GM12878 (cell line): ENCODE data around the gene EME2. TPM values are rescaled to one million over a fixed set of nuclear protein-coding genes. Genes with fewer than 3 reads are reported as not detected.

Experiments
- ATAC-seq: fragments of 200-7000 bp; cut with Tn5 transposase; 3 replicates; pipeline ENCODE4 v1.9.1; 2020; ENCODE audit warnings: mild to moderate bottlenecking, moderate library complexity
- BruUV-seq: library from RNA; stranded (reverse); fragments of 400-500 nt; replicated peaks from 2 replicates; lab custom pipeline; 2021; lab: Mats Ljungman, UMichigan
- CTCF ChIA-PET: fragments of 300-600 bp; sonication (Branson Sonifier 250); formaldehyde crosslinking; extraction: SDS; loops from one replicate; lab custom pipeline; 2021; ENCODE audit warnings: inconsistent platforms; lab: Yijun Ruan, JAX
- POLR2A ChIA-PET: fragments of 350-600 bp; formaldehyde crosslinking; extraction: SDS; loops from one replicate; lab custom pipeline; 2021; ENCODE audit warnings: inconsistent platforms; lab: Charles Lee
- RAD21 ChIA-PET: fragments of 300-600 bp; sonication (Branson Sonifier 250); formaldehyde crosslinking; loops from one replicate; lab custom pipeline; 2023; ENCODE audit warnings: antibody characterized with exemption; ENCODE audit not compliant: unreplicated experiment; lab: Charles Lee
- SMC1A ChIA-PET: fragments of 300-600 bp; sonication (Branson Sonifier 250); formaldehyde crosslinking; loops from one replicate; lab custom pipeline; 2023; ENCODE audit not compliant: unreplicated experiment, uncharacterized antibody; lab: Charles Lee
- DNase-seq: peaks from one replicate; pipeline ENCODE4 v3.0.0-alpha.2; 2011; ENCODE audit warnings: low read depth, low spot score
- FAIRE-seq: peaks from 3 replicates; lab custom pipeline; 2011; peaks lifted over from hg19 to GRCh38; lab: Jason Lieb, UNC
- H2AFZ ChIP-seq: 2 replicates; pipeline ENCODE4 v1.6.0; 2011; ENCODE audit warnings: low read depth, low read length, control low read depth; ENCODE audit not compliant: control insufficient read depth
- H3K27ac ChIP-seq: 2 replicates; pipeline ENCODE4 v1.5.1; 2011; ENCODE audit warnings: control low read depth; ENCODE audit not compliant: control insufficient read depth, insufficient read depth
- H3K27me3 ChIP-seq, 2 experiments: replicated peaks in 1 of 2; 2 replicates each; pipeline versions ENCODE4 v1.6.0 to v1.6.1; 2011; ENCODE audit warnings: low read length in 1 of 2; ENCODE audit not compliant: control insufficient read depth in 2 of 2, insufficient read depth in 2 of 2
- H3K36me3 ChIP-seq, 2 experiments: 2 replicates each; pipeline ENCODE4 v1.5.1; 2011; ENCODE audit warnings: low read length in 1 of 2; ENCODE audit not compliant: control insufficient read depth in 2 of 2, insufficient read depth in 2 of 2
- H3K4me1 ChIP-seq: 2 replicates; pipeline ENCODE4 v1.6.1; 2011; ENCODE audit warnings: mild to moderate bottlenecking, low read length, moderate library complexity, mixed read lengths; ENCODE audit not compliant: control insufficient read depth, insufficient read depth
- H3K4me2 ChIP-seq: 2 replicates; pipeline ENCODE4 v1.6.0; 2011; ENCODE audit warnings: control low read depth; ENCODE audit not compliant: control insufficient read depth, insufficient read depth
- H3K4me3 ChIP-seq: fragments of 200-600 bp; sonication (generic); 2 replicates; pipeline ENCODE4 v1.5.1; 2016
- H3K79me2 ChIP-seq: 2 replicates; pipeline ENCODE4 v1.6.0; 2011; ENCODE audit warnings: low read length; ENCODE audit not compliant: control insufficient read depth, insufficient read depth
- H3K9ac ChIP-seq: 2 replicates; pipeline ENCODE4 v1.8.0; 2011; ENCODE audit warnings: low read length, control low read depth, mixed read lengths; ENCODE audit not compliant: control insufficient read depth, insufficient read depth
- H3K9me3 ChIP-seq: replicated peaks from 3 replicates; pipeline ENCODE4 v1.5.1; 2011; ENCODE audit warnings: mild to moderate bottlenecking, low read length; ENCODE audit not compliant: control insufficient read depth, insufficient read depth
- H4K20me1 ChIP-seq: 2 replicates; pipeline ENCODE4 v1.6.0; 2011; ENCODE audit not compliant: control insufficient read depth, insufficient read depth
- BMI1 ChIP-seq: fragments of 450-650 bp; IDR thresholded peaks from 2 replicates; pipeline ENCODE4 v1.6.1; 2016; ENCODE audit warnings: mild to moderate bottlenecking, moderate library complexity, borderline replicate concordance
- CHD1 ChIP-seq: IDR thresholded peaks from 2 replicates; pipeline ENCODE4 v1.6.1; 2012; ENCODE audit warnings: low read depth, low read length, improper control_type of control experiment
- EED ChIP-seq: sonication (generic); IDR thresholded peaks from 2 replicates; pipeline ENCODE4 v1.6.1; 2016; ENCODE audit warnings: antibody characterized with exemption, low read depth
- EGR1 ChIP-seq, 2 experiments: IDR thresholded peaks; 1 replicate in 1 of 2; 2 replicates in 1 of 2; pipeline ENCODE4 v1.6.1; 2011 to 2012; ENCODE audit warnings: low read depth in 2 of 2, low read length in 2 of 2, borderline replicate concordance in 1 of 2, mild to moderate bottlenecking in 1 of 2, moderate library complexity in 1 of 2
- ESRRA ChIP-seq: IDR thresholded peaks from 2 replicates; pipeline ENCODE4 v1.6.1; 2012; ENCODE audit warnings: mild to moderate bottlenecking, low read length, improper control_type of control experiment
- HCFC1 ChIP-seq: fragments of 150-350 bp; IDR thresholded peaks from 2 replicates; pipeline ENCODE4 v1.6.1; 2014; ENCODE audit warnings: low read length
- HDGF ChIP-seq: fragments of 450-650 bp; IDR thresholded peaks from 2 replicates; pipeline ENCODE4 v1.6.1; 2016; ENCODE audit warnings: antibody characterized with exemption
- NBN ChIP-seq: fragments of 450-650 bp; IDR thresholded peaks from 2 replicates; pipeline ENCODE4 v1.6.1; 2016
- PAX5 ChIP-seq: IDR thresholded peaks from 2 replicates; pipeline ENCODE4 v1.6.1; 2011; ENCODE audit warnings: low read depth, low read length, borderline replicate concordance
- SMAD5 ChIP-seq: IDR thresholded peaks from 2 replicates; pipeline ENCODE4 v1.6.1; 2016; ENCODE audit warnings: antibody characterized with exemption, low read depth
- STAT1 ChIP-seq: fragments of 450-650 bp; conservative IDR thresholded peaks from 2 replicates; pipeline ENCODE4 v1.6.1; 2014; ENCODE audit warnings: antibody characterized with exemption, mild to moderate bottlenecking
- TBL1XR1 ChIP-seq: IDR thresholded peaks from 2 replicates; pipeline ENCODE4 v1.6.1; 2012; ENCODE audit warnings: low read depth, low read length, improper control_type of control experiment
- ZNF384 ChIP-seq: IDR thresholded peaks from 2 replicates; pipeline ENCODE4 v1.6.1; 2012; ENCODE audit warnings: low read depth, mild to moderate bottlenecking, low read length, improper control_type of control experiment, borderline replicate concordance
- ZNF622 ChIP-seq: fragments of 450-650 bp; IDR thresholded peaks from 2 replicates; pipeline ENCODE4 v1.6.1; 2017; ENCODE audit warnings: mild to moderate bottlenecking, inconsistent platforms
- WGBS: methylation state at CpG from one replicate; pipeline ENCODE4 v1.1.6; 2016; ENCODE audit warnings: low lambda C conversion rate; ENCODE audit not compliant: insufficient replicate concordance, insufficient coverage; ENCODE audit errors: missing lambda C conversion rate; 5-methylcytosine and 5-hydroxymethylcytosine counted together
- in situ Hi-C: fragments of 300-500 bp; cut with MboI; formaldehyde crosslinking; loops from 9 replicates; pipeline ENCODE4 v1.14.3; 2018; ENCODE audit warnings: mixed read lengths
- intact Hi-C: fragments of 100-400 bp; cut with micrococcal nuclease; formaldehyde crosslinking; loops from one replicate; pipeline ENCODE4 v1.14.2; 2022; ENCODE audit not compliant: unreplicated experiment
- polyA plus RNA-seq, 11 experiments: library from polyadenylated mRNA; depleted of rRNA in 4 of 11; unstranded in 6 of 11; stranded (reverse) in 5 of 11; fragments of >200 nt; fragmentation: Nextera tagmentation in 4 of 11; fragmentation: Illumina TruSeq in 1 of 11; extraction: Ambion mirVana in 4 of 11; extraction: Trizol in 1 of 11; gene quantifications; 1 replicate in 1 of 11; 2 replicates in 10 of 11; pipeline versions ENCODE4 v1.2.1 to v1.2.3, GENCODE V29; 2011 to 2016; ENCODE audit warnings: inconsistent platforms in 2 of 11, missing spikeins in 2 of 11, low read depth in 1 of 11
- total RNA-seq, 4 experiments: library from RNA; depleted of rRNA in 3 of 4; stranded (reverse); fragments of >200 nt in 3 of 4; fragmentation: Illumina TruSeq in 1 of 4; extraction: Trizol in 1 of 4; gene quantifications; 2 replicates each; pipeline versions ENCODE4 v1.2.1 to v1.2.3, GENCODE V29; 2013 to 2021
- TF ChIP-seq, protein P1 (sequence below): IDR thresholded peaks from 2 replicates; pipeline ENCODE4 v1.6.1; 2011; ENCODE audit warnings: mild to moderate bottlenecking, low read depth, low read length, moderate library complexity; ENCODE audit not compliant: insufficient replicate concordance

EME2 gene
- total and polyA plus RNA-seq, 10 of the 15 experiments (the other 5 are each of a cell fraction or from before 2014, with no cell fraction given): 0.29 to 16.9 (median 4.1) TPM

GRCh38 chr16:1740781-1741490, 31.7 kb upstream of the EME2 start:
- no peak for FAIRE-seq
- Histone ChIP-seq H3K27me3 (no peaks in the 10 kb centered on the region), H3K9ac (no peak overlapping the region), H3K79me2 (no peaks in the 10 kb centered on the region), H3K27ac (no peak overlapping the region), H3K4me2 (no peak overlapping the region), H4K20me1 (no peaks in the 10 kb centered on the region), H3K36me3 (peaks cover 1 to 10% of the 10 kb centered on the region in 2 experiments; a peak in 3 of 4 replicates), H3K4me3 (no peak overlapping the region), H2AFZ (no peak overlapping the region), H3K9me3 (peaks cover 2% of the 10 kb centered on the region; the same call in 1 of the 3 replicates), H3K4me1 (no peaks in the 10 kb centered on the region)
- CTCF ChIA-PET: interaction anchor here (1.2 kb wide), 1 partner anchor 15 kb away, joined by 3 read pairs; no protein-coding TSS in a partner anchor
- POLR2A ChIA-PET: no interaction called here
- no TSS peak for BruUV-seq
- SMC1A ChIA-PET: no interaction called here
- TF ChIP-seq ZNF384: no peak
- TF ChIP-seq, protein P1, sequence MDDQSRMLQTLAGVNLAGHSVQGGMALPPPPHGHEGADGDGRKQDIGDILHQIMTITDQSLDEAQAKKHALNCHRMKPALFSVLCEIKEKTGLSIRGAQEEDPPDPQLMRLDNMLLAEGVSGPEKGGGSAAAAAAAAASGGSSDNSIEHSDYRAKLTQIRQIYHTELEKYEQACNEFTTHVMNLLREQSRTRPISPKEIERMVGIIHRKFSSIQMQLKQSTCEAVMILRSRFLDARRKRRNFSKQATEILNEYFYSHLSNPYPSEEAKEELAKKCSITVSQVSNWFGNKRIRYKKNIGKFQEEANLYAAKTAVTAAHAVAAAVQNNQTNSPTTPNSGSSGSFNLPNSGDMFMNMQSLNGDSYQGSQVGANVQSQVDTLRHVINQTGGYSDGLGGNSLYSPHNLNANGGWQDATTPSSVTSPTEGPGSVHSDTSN: no peak
- TF ChIP-seq TBL1XR1: no peak
- TF ChIP-seq HDGF: no peak
- TF ChIP-seq BMI1: no peak
- TF ChIP-seq ZNF622: no peak
- no peak for TF ChIP-seq EGR1 (IDR thresholded peaks at IDR 0.05; ENCODE audit: borderline replicate concordance in 1 of 2, low read depth in 2 of 2, low read length in 2 of 2)
- no peak for TF ChIP-seq CHD1
- no peak for TF ChIP-seq SMAD5
- no peak for TF ChIP-seq PAX5
- no peak for TF ChIP-seq HCFC1
- no peak for TF ChIP-seq STAT1
- TF ChIP-seq NBN: no peak
- TF ChIP-seq EED: no peak
- TF ChIP-seq ESRRA: no peak
- 98% methylated on average over 30 of the region's 30 CpGs for WGBS
- intact Hi-C loops: no loop called here
- ATAC-seq: no peak
- in situ Hi-C loops: no loop called here
- no peak for DNase-seq
- RAD21 ChIA-PET: no interaction called here
